IMR-90 (cell line): ENCODE data around the gene CPTP. TPM values are rescaled to one million over a fixed set of nuclear protein-coding genes. Genes with fewer than 3 reads are reported as not detected.

Experiments
- ATAC-seq: fragments of 200-7000 bp; cut with Tn5 transposase; 2 replicates; pipeline ENCODE4 v1.9.1; 2020; ENCODE audit warnings: low read depth, mild to moderate bottlenecking, moderate library complexity
- BruUV-seq: library from RNA; stranded (reverse); fragments of 400-500 nt; replicated peaks from 2 replicates; lab custom pipeline; 2021; lab: Mats Ljungman, UMichigan
- CTCF ChIA-PET: fragments of 300-600 bp; formaldehyde crosslinking; extraction: SDS; loops from one replicate; lab custom pipeline; 2021; ENCODE audit warnings: antibody characterized with exemption; lab: Yijun Ruan, JAX
- POLR2A ChIA-PET: fragments of 300-600 bp; sonication (Branson Sonifier 250); formaldehyde crosslinking; loops from one replicate; lab custom pipeline; 2022; ENCODE audit warnings: antibody characterized with exemption; ENCODE audit not compliant: unreplicated experiment; lab: Charles Lee
- DNase-seq: peaks from one replicate; pipeline ENCODE4 v3.0.0; 2013
- H2AFZ ChIP-seq: replicated peaks from 2 replicates; pipeline ENCODE3; 2013; ENCODE audit warnings: low read length, mild to moderate bottlenecking; ENCODE audit not compliant: poor library complexity
- H2AK5ac ChIP-seq: 2 replicates; pipeline ENCODE4 v1.6.1; 2013; ENCODE audit warnings: low read depth, low read length, inconsistent platforms
- H2AK9ac ChIP-seq: replicated peaks from 2 replicates; pipeline ENCODE3; 2013; ENCODE audit warnings: mild to moderate bottlenecking, low read depth, low read length, moderate library complexity; ENCODE audit not compliant: poor library complexity
- H2BK120ac ChIP-seq: 2 replicates; pipeline ENCODE4 v1.6.1; 2013; ENCODE audit warnings: low read depth, low read length, inconsistent platforms
- H2BK15ac ChIP-seq: 3 replicates; pipeline ENCODE4 v1.6.1; 2013; ENCODE audit warnings: low read depth, low read length, inconsistent platforms
- H2BK20ac ChIP-seq: 2 replicates; pipeline ENCODE4 v1.6.1; 2013; ENCODE audit warnings: low read depth, mild to moderate bottlenecking, inconsistent platforms, low read length, moderate library complexity
- H2BK5ac ChIP-seq: 2 replicates; pipeline ENCODE4 v1.6.1; 2013; ENCODE audit warnings: mild to moderate bottlenecking, low read depth, low read length, inconsistent platforms; ENCODE audit not compliant: poor library complexity, severe bottlenecking
- H3K14ac ChIP-seq: replicated peaks from 2 replicates; pipeline ENCODE4 v1.6.1; 2013; ENCODE audit warnings: low read depth, low read length, inconsistent platforms
- H3K18ac ChIP-seq: 2 replicates; pipeline ENCODE4 v1.6.1; 2013; ENCODE audit warnings: low read depth, low read length, control low read depth
- H3K23ac ChIP-seq: 2 replicates; pipeline ENCODE4 v1.6.1; 2013; ENCODE audit warnings: low read depth, low read length, inconsistent platforms
- H3K27ac ChIP-seq: 2 replicates; pipeline ENCODE4 v1.5.1; 2013; ENCODE audit warnings: mild to moderate bottlenecking, control low read depth, low read length; ENCODE audit not compliant: insufficient read depth
- H3K27me3 ChIP-seq: 2 replicates; pipeline ENCODE4 v1.6.1; 2013; ENCODE audit warnings: low read length; ENCODE audit not compliant: control insufficient read depth, insufficient read depth
- H3K36me3 ChIP-seq: 2 replicates; pipeline ENCODE4 v1.6.1; 2013; ENCODE audit warnings: low read length, mixed read lengths; ENCODE audit not compliant: control insufficient read depth, insufficient read depth
- H3K4ac ChIP-seq: 2 replicates; pipeline ENCODE4 v1.6.1; 2013; ENCODE audit warnings: low read depth, low read length, inconsistent platforms
- H3K4me1 ChIP-seq: 2 replicates; pipeline ENCODE4 v1.6.1; 2013; ENCODE audit warnings: low read length, mixed read lengths; ENCODE audit not compliant: control insufficient read depth, insufficient read depth
- H3K4me2 ChIP-seq: 2 replicates; pipeline ENCODE4 v1.6.1; 2013; ENCODE audit warnings: low read depth, mild to moderate bottlenecking, control low read depth, low read length, moderate library complexity
- H3K4me3 ChIP-seq: 2 replicates; pipeline ENCODE4 v1.5.1; 2013; ENCODE audit warnings: low read depth, mild to moderate bottlenecking, control low read depth, low read length, moderate library complexity; ENCODE audit not compliant: insufficient read depth
- H3K56ac ChIP-seq: 2 replicates; pipeline ENCODE4 v1.6.1; 2013; ENCODE audit warnings: low read length, inconsistent platforms; ENCODE audit not compliant: insufficient read depth; ENCODE audit errors: extremely low read depth
- H3K79me1 ChIP-seq, 2 experiments: 2 replicates each; pipeline ENCODE4 v1.6.1; 2013; ENCODE audit warnings: low read length in 2 of 2, inconsistent platforms in 1 of 2, low read depth in 1 of 2
- H3K9ac ChIP-seq: 2 replicates; pipeline ENCODE4 v1.6.1; 2013; ENCODE audit warnings: low read depth, low read length, control low read depth
- H3K9me1 ChIP-seq: 2 replicates; pipeline ENCODE4 v1.6.1; 2013; ENCODE audit warnings: low read length, inconsistent platforms; ENCODE audit not compliant: insufficient read depth
- H3K9me3 ChIP-seq: 2 replicates; pipeline ENCODE4 v1.6.1; 2013; ENCODE audit warnings: low read length; ENCODE audit not compliant: control insufficient read depth, insufficient read depth
- H4K20me1 ChIP-seq: 2 replicates; pipeline ENCODE4 v1.6.1; 2013; ENCODE audit warnings: low read length, inconsistent platforms; ENCODE audit not compliant: insufficient read depth
- H4K5ac ChIP-seq: 2 replicates; pipeline ENCODE4 v1.6.1; 2013; ENCODE audit warnings: mild to moderate bottlenecking, low read depth, low read length, control low read depth
- H4K8ac ChIP-seq, 2 experiments: 2 replicates each; pipeline ENCODE4 v1.6.1; 2013; ENCODE audit warnings: low read depth in 2 of 2, low read length in 2 of 2, control low read depth in 1 of 2, inconsistent platforms in 1 of 2
- H4K91ac ChIP-seq: 2 replicates; pipeline ENCODE4 v1.6.1; 2013; ENCODE audit warnings: low read depth, low read length, inconsistent platforms; ENCODE audit not compliant: insufficient read depth
- BHLHE40 ChIP-seq: fragments of 150-350 bp; IDR thresholded peaks from 2 replicates; pipeline ENCODE4 v1.6.1; 2016; ENCODE audit warnings: mild to moderate bottlenecking, low read depth, low read length
- CHD1 ChIP-seq: IDR thresholded peaks from 2 replicates; pipeline ENCODE4 v1.6.1; 2012; ENCODE audit warnings: low read depth, low read length, improper control_type of control experiment
- FOS ChIP-seq: fragments of 150-350 bp; IDR thresholded peaks from 2 replicates; pipeline ENCODE4 v1.6.1; 2016; ENCODE audit warnings: low read depth, low read length
- MAFK ChIP-seq: IDR thresholded peaks from 2 replicates; pipeline ENCODE4 v1.6.1; 2012; ENCODE audit warnings: low read depth, low read length, improper control_type of control experiment
- MAZ ChIP-seq: IDR thresholded peaks from 2 replicates; pipeline ENCODE4 v1.6.1; 2012; ENCODE audit warnings: low read depth, mild to moderate bottlenecking, low read length, improper control_type of control experiment, moderate library complexity, borderline replicate concordance
- MXI1 ChIP-seq: IDR thresholded peaks from 2 replicates; pipeline ENCODE4 v1.6.1; 2012; ENCODE audit warnings: low read depth, mild to moderate bottlenecking, low read length, moderate library complexity, borderline replicate concordance
- NFE2L2 ChIP-seq: fragments of 150-350 bp; IDR thresholded peaks from 2 replicates; pipeline ENCODE4 v1.6.1; 2016; ENCODE audit warnings: low read depth, mild to moderate bottlenecking, low read length
- POLR2A ChIP-seq: IDR thresholded peaks from 2 replicates; pipeline ENCODE4 v1.6.1; 2012; ENCODE audit warnings: mild to moderate bottlenecking, low read depth, low read length
- RAD21 ChIP-seq: IDR thresholded peaks from 2 replicates; pipeline ENCODE4 v1.6.1; 2012; ENCODE audit warnings: low read length, improper control_type of control experiment
- RCOR1 ChIP-seq: IDR thresholded peaks from 2 replicates; pipeline ENCODE4 v1.6.1; 2012; ENCODE audit warnings: mild to moderate bottlenecking, low read length, improper control_type of control experiment; ENCODE audit not compliant: insufficient replicate concordance
- RFX5 ChIP-seq: IDR thresholded peaks from 2 replicates; pipeline ENCODE4 v1.8.0; 2012; ENCODE audit warnings: low read depth, mild to moderate bottlenecking, low read length, moderate library complexity
- SMC3 ChIP-seq: fragments of 150-350 bp; IDR thresholded peaks from 2 replicates; pipeline ENCODE4 v1.6.1; 2016; ENCODE audit warnings: low read depth, mild to moderate bottlenecking, antibody characterized with exemption, low read length, moderate library complexity
- WGBS, 2 experiments: methylation state at CpG; one replicate each; pipeline versions ENCODE4 v1.1.5 to v1.1.7; 2013; ENCODE audit warnings: missing lambda C conversion rate in 2 of 2; ENCODE audit not compliant: insufficient read length in 1 of 2; ENCODE audit errors: extremely low coverage in 2 of 2; 5-methylcytosine and 5-hydroxymethylcytosine counted together
- dilution Hi-C: fragments of 300-500 bp; cut with HindIII; formaldehyde crosslinking; loops from one replicate; pipeline ENCODE4 v1.14.3; 2018; ENCODE audit warnings: low sequenced_read_pairs; ENCODE audit not compliant: unreplicated experiment
- in situ Hi-C: fragments of 300-500 bp; cut with MboI; formaldehyde crosslinking; loops from 3 replicates; pipeline ENCODE4 v1.14.3; 2019; ENCODE audit warnings: low sequenced_read_pairs, inconsistent platforms, mixed read lengths
- intact Hi-C: fragments of 100-400 bp; cut with micrococcal nuclease; formaldehyde crosslinking; loops from 2 replicates; pipeline ENCODE4 v1.10.0; 2022
- polyA plus RNA-seq, 3 experiments: library from polyadenylated mRNA; depleted of rRNA; stranded (reverse); fragments of >200 nt; gene quantifications; 2 replicates each; pipeline ENCODE4 v1.2.3, GENCODE V29; 2012; ENCODE audit warnings: low replicate concordance in 1 of 3
- total RNA-seq: library from RNA; depleted of rRNA; stranded (reverse); fragments of >200 nt; gene quantifications from 2 replicates; pipeline ENCODE4 v1.2.3, GENCODE V29; 2012
- TF ChIP-seq, protein P1 (sequence below): fragments of 150-350 bp; IDR thresholded peaks from 2 replicates; pipeline ENCODE4 v1.6.1; 2017; ENCODE audit warnings: mild to moderate bottlenecking, antibody characterized with exemption, low read length, low read depth
- TF ChIP-seq, protein P2 (sequence below): fragments of 150-350 bp; IDR thresholded peaks from 2 replicates; pipeline ENCODE4 v1.6.1; 2016; ENCODE audit warnings: low read depth, mild to moderate bottlenecking, low read length, moderate library complexity, borderline replicate concordance

The CPTP gene
- total and polyA plus RNA-seq, 2 of the 4 experiments (the other 2 are of a cell fraction), result 2.7 to 12.1 TPM

GRCh38 chr1:1325288-1326074 is 879 bp downstream of the CPTP start:
- peak overlapping the region; percentile 95 for H2AFZ ChIP-seq
- POLR2A ChIA-PET, result no interaction called here
- peaks cover 7 to 56% of the 10 kb centered on the region in 2 experiments; a peak in 2 of 4 replicates for H3K79me1 ChIP-seq
- H3K4me2 ChIP-seq, result peak overlapping the region; percentile 91
- no peaks in the 10 kb centered on the region for H3K27me3 ChIP-seq
- no TSS peak for BruUV-seq
- H3K56ac ChIP-seq, result peak overlapping the region; percentile 1; the same call in 1 of the 2 replicates
- H3K9ac ChIP-seq, result peak overlapping the region; percentile 84
- no peak overlapping the region for H2BK20ac ChIP-seq
- H4K20me1 ChIP-seq, result peaks cover 53% of the 10 kb centered on the region
- DNase-seq (no peak), ATAC-seq (no peak)
- dilution Hi-C loops, result no loop called here
- H4K8ac ChIP-seq, result peak overlapping the region; percentile 43 to 65; a peak in 1 of 4 replicates
- peaks cover 9% of the 10 kb centered on the region for H3K9me1 ChIP-seq
- no peak overlapping the region for H2BK15ac ChIP-seq
- H3K9me3 ChIP-seq, result no peaks in the 10 kb centered on the region
- 60% methylated on average over 6 of the region's 16 CpGs; no CpG with 5 or more reads in 1 of the 2 experiments for WGBS, 2 experiments
- H3K4me1 ChIP-seq, result peaks cover 7% of the 10 kb centered on the region; the same call in 1 of the 2 replicates
- 0 out of 2 replicates have a peak overlapping the region, but pooled peaks have one; percentile 25 for H3K14ac ChIP-seq
- peak overlapping the region; percentile 72 for H3K4ac ChIP-seq
- CTCF ChIA-PET, result no interaction called here
- intact Hi-C loops, result no loop called here
- peak overlapping the region; percentile 85; the same call in 1 of the 2 replicates for H2AK5ac ChIP-seq
- peak overlapping the region; percentile 38; the same call in 1 of the 2 replicates for H3K23ac ChIP-seq
- H3K18ac ChIP-seq, result no peak overlapping the region
- H2AK9ac ChIP-seq, result peak overlapping the region; percentile 99
- H3K4me3 ChIP-seq, result peak overlapping the region; percentile 99
- no peak overlapping the region for H2BK120ac ChIP-seq
- H3K27ac ChIP-seq, result peak overlapping the region; percentile 76
- in situ Hi-C loops, result no loop called here
- H4K5ac ChIP-seq, result peak overlapping the region; percentile 61; the same call in 1 of the 2 replicates
- peak overlapping the region; percentile 61 for H2BK5ac ChIP-seq
- peaks cover 9% of the 10 kb centered on the region for H3K36me3 ChIP-seq
- H4K91ac ChIP-seq, result peak overlapping the region; percentile 41; the same call in 1 of the 2 replicates
- no peak for TF ChIP-seq RAD21
- TF ChIP-seq, protein P1, sequence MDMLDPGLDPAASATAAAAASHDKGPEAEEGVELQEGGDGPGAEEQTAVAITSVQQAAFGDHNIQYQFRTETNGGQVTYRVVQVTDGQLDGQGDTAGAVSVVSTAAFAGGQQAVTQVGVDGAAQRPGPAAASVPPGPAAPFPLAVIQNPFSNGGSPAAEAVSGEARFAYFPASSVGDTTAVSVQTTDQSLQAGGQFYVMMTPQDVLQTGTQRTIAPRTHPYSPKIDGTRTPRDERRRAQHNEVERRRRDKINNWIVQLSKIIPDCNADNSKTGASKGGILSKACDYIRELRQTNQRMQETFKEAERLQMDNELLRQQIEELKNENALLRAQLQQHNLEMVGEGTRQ, result no peak
- TF ChIP-seq POLR2A, result no peak
- TF ChIP-seq MXI1, result no peak
- no peak for TF ChIP-seq MAZ
- TF ChIP-seq FOS, result no peak
- TF ChIP-seq NFE2L2, result no peak
- no peak for TF ChIP-seq MAFK
- TF ChIP-seq RFX5, result no peak
- no peak for TF ChIP-seq SMC3
- no peak for TF ChIP-seq CHD1
- TF ChIP-seq BHLHE40, result no peak
- TF ChIP-seq, protein P2, sequence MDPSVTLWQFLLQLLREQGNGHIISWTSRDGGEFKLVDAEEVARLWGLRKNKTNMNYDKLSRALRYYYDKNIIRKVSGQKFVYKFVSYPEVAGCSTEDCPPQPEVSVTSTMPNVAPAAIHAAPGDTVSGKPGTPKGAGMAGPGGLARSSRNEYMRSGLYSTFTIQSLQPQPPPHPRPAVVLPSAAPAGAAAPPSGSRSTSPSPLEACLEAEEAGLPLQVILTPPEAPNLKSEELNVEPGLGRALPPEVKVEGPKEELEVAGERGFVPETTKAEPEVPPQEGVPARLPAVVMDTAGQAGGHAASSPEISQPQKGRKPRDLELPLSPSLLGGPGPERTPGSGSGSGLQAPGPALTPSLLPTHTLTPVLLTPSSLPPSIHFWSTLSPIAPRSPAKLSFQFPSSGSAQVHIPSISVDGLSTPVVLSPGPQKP, result no peak
- TF ChIP-seq RCOR1, result no peak
